Stimulated activated CD4-positive, alpha-beta T cell treated with anti-CD3 and anti-CD28 coated beads, Interleukin-15, amount 100 ng/mL, for 24 hours (primary cell): ENCODE results near the gene RAVER2.
"Not testable (repeated sequence)": the region's sequence is repeated elsewhere in the genome, so short reads cannot be mapped to it uniquely, and the experiment has no call there.

ENCODE experiments used
- DNase-seq: peaks from one replicate; pipeline ENCODE4 v3.0.0-alpha.2; 2020

RAVER2 gene

DNA sequence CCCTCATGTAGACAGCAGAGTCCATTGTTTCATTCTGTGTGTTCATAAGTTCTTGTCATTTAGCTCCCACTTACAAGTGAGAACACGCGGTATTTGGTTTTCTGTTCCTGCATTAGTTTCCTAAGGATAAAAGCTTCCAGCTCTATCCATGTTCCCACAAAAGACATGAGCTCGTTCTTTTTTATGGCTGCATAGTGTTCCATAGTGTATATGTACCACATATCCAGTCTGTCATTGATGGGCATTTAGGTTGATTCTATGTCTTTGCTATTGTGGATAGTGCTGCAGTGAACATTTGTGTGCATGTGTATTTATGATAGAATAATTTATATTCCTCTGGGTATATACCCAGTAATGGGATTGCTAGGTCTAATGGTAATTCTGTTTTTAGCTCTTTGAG, 75.7 kb downstream of the RAVER2 start:
- not testable (repeated sequence) for DNase-seq

DNA sequence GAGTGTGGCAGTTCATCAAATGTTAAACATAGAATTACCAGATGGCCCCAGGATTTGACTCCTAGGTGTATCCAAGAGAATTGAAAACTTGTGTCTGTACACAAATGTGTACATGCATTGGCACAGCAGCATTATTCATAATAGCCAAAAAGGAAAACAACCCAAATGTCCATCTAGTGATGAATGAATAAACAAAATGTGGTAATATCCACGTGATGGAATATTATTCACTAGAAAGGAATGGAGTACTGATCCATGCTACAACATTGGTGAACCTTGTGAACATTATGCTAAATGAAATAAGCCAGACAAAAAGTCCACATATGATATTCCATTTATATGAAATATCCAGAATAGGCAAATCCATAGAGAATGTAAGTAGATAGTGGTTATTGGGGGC, 77.7 kb downstream of the RAVER2 start:
- no peak for DNase-seq

DNA sequence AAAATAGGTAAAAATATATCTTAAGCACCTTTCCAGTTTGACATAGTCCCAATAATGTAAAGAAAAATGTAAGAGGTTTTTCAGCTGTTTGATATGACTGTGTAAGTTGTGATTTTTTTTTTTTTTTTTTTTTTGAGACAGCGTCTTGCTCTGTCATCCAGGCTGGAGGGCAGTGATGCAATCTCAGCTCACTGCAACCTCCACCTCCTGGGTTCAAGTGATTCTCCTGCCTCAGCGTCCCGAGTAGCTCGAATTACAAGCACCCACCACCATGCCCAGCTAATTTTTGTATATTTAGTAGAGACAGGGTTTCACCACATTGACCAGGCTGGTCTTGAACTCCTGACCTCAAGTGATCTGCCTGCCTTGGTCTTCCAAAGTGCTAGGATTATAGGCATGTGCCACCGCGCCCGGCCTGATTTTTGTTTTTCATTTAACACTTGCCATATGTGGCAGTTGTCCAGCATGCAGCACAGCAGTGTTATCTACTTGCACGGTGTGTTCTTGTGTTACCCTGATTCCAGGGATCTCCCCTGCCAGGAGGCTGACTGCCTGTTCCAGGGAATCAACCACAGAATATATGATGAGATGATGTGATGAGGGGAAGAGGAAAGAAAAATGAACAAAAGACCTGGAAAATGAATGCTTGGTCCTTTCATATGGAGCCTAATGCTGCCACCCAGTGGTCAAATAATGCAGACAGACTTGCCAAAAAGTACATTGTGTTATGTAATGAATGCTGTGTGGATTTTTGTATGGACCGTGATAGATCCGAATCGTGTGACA, 79.0 kb downstream of the RAVER2 start:
- peak; percentile 69 for DNase-seq

DNA sequence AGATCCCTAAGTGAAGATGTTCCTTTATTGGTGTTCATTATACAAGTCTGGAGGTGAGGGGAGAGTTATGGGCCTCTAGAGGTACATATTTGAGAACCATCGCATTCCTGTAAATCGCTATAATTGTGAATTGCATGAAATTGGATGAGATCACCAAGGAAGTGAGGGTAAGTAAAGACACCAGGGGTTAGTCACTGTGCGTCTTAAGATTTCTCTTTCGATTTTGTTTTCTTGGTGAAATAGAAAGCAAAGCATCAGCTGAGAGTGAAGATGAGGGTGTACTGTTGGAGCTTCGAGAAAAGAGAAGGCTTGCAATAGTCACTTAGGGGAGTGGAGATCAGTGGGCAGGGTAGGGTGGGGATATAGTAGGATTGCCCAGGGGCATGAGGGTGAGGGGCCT, 82.1 kb downstream of the RAVER2 start:
- no peak for DNase-seq

DNA sequence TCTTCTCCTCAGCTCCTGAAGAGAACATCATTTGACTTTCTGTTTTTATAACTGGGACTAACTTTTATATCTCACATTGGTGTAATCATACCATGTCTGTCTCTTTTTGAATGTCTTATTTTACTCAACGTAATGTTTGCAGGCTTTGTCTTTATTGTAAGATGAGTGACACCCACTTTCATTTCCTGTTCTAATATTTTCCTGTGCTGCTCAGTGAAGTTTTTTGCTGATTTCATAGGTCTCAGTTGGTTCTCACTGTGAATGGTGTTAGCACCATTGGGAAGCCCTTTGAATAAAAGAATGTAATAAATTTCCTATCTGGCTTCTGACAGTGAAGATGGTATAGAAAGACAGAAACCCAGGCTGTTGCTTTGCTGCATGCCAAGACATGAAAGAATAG, 84.0 kb downstream of the RAVER2 start:
- DNase-seq: no peak

DNA sequence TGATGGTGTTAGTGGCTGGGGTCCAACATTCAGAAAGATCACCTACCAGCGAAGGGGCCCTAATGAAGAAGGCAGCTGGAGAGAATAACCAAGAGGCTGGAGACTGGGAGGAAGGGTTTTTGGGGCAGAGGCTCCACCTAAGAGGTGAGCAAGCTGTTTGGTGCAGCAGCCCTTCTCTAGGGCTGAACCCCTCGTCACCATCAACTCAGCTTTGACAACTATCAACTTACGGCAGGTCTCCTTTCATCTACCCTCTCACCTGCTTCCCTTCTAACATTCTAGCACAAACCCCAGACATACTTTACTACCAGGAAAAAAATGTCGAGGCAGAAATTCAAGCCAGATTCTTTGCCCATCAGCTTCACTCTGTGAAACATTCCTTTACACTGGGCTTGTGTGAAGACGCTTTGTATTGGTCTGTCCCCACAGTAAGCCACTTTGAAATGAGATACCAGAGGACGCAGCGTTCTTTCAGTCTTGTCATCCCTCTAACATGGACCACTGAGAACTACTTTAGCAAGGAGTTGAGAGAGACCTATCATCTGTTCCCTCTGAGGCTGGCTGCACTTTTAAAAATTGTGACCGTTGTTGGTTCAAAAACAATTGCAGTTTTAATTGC, 84.6 kb downstream of the RAVER2 start:
- no peak for DNase-seq

DNA sequence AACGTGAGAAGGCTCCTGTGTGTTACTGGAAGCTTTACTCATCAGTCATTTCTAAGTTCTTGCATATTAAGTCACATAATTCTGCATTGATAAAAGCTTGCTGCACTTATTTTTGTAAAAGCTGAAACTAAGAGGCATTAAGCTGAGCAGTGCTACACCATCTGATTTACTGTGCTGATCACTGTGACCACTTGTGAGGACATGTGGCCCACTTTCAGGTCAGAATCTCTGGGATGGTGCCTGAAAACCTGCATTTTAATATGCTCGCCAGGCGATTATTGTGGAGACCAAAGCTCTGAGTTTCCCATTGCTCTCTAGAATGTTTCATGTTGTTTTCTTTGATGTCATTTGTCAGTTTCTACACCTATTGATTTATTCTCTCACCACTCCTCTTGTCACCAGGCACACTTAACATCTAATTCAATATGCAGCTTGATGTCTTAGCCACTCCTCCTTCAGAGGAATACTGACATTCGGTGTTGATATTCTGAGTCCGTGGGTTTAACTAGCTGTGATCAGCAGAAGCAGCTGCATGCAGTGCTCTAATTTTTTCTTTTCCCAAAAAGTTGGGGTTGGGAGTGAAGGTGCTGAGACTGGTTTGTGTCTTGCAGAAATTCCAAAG, 85.3 kb downstream of the RAVER2 start:
- DNase-seq: no peak

DNA sequence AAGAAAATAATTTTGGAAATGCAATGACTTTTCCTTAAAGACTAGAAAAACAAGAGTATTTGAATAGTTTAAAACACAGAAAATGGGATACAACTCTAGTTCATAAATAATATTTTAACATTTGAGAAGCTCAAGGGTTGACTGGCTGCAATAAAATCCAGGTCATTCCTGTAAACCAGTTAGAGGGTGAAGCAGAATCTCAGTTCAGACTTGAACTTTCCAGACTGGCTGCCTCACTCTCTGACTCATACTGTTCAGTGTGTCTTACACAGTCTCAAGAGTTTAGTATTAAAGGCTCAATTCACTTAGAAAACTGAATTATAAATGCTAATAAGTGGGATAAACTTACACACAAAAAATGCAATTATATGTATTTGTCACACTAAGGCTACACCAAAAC, 89.9 kb downstream of the RAVER2 start:
- DNase-seq: no peak

DNA sequence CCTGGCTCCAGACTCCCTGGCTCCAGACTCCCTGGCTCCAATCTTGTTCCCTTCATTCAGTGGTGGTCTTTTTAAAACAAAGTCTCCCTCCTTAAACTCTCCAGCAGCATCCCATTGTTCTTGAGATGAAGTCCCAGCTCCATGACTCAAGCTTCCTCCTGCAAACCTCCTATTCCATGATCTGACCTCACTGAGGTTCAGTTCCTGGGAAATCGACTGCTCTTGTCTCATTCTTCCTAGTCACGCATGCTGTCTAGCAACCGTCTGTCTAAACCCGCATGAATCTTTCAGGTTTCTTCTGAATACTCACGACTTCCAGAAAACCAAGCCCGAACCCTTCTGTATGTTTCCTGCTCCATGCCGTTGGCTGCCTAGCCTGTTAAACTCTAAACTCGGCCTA, 91.9 kb downstream of the RAVER2 start:
- DNase-seq: no peak

DNA sequence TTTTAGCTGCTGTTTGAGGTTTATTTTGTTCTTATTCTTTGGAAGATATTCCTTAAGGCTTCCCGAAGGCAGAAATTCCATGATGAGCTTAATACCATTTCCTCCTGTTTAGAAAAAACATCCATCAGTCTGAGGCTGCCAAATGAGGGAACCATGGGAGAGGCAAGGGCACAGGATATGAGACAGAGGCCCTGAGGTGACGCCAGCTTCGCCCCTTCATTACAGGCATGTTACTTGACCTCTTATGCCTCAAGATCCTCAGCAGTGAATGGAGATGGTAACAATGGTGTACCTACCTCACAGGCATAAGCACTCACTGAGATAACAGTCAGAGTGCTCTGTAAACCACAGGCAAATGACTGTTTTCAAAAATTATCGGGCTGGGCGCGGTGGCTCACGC, 93.6 kb downstream of the RAVER2 start:
- DNase-seq: no peak

DNA sequence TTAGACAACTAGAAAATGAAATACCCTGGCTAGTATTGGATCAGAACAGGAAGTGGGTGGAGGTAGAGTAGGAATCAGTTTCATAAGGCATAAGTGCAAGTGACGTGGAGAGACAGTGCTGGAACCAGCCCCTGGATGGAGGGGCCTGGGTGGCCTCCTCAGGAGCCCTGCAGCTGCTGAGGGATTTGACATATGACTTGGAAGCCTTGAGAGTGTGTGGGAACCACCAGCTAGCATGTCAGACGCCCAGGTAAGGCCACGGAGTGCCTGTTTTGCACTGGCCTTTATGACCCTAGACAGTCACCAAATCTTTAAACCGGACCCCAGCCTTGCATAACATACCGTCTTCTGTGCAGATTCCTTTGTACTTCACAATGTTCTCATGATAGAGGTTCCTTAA, 94.4 kb downstream of the RAVER2 start:
- no peak for DNase-seq

DNA sequence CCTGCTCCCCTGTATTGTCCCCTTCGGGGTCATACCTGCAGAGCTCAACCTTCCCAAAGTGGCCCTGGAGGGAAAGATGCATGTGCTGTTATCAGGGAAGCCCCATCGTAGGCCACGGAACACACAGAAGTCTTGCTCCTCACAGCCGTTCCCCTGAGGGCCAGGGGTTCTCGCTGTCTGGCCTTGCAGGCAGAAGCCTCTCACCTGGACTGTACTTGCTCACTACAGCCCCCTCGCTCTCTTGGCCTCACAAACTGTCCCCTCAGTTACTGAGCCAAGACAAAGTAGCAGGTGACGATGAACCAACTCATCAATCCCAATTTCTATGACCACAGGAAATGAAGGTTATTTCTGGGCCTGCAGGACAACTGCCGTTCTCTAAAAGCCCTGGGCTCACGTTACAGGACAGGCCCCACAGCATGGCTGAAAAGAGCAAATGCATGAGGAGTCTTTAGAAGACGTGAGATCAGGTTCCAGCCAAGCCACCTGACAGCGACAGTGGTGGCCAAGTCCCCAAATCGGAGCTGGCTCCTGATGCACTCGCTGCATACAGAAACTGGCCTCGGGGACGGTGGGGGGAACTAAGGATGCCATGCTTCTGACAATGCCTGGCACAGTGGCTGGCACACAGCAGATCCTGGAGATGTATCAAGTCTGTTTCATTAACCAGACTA, 95.0 kb downstream of the RAVER2 start:
- DNase-seq: no peak

DNA sequence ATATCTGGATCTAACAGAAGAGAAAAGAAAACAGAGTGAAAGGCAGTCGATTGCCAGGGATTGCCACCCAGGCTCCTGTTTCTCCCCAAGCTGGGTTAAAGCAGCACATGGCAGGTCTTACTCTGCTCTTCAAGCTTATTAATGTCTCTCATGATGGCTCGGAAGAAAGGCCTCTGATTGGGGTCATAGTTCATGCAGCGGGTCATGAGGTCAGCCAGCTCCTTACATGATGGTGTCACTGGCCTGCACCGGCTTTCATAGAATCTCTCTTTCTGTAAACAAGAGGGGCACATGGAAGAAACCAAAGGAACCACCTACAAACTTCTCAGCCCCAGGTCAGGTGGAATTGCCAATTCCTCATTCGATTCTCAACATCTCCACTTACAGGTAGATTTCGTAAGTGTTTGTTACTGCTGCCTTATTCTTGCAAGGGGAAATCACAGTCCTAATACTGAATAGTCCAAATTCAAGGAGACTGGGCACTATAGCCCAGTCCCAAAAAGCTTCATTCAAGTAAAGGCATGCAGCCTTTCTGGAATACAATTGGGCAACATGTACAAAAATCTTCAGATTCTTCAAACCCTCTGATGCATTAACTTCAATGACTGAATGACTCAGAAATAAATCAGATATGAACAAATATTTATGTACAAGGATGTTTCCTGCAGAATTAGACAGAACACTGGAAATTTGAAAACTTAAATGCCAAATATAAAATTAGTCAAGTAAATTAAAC, 96.6 kb downstream of the RAVER2 start:
- DNase-seq: no peak

DNA sequence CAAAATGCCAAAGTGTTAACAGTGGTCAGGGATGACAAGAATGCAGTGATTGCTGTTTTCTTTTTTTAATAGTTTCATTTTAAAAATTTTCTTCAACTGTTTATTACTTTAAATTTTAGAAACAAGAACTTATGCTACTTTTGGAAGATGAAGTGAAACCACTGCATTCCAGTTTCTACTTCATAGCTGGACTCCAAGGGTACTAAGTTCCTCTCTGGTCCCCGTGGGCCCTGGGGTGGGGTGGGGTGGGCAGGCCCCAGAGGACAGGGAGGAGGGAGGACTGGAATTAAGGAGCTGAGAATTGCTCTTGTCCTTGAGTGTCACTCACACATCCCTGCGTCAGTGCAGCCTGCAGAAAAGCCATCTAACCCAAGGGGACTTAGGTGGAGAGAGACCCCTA, 97.3 kb downstream of the RAVER2 start:
- DNase-seq: no peak

DNA sequence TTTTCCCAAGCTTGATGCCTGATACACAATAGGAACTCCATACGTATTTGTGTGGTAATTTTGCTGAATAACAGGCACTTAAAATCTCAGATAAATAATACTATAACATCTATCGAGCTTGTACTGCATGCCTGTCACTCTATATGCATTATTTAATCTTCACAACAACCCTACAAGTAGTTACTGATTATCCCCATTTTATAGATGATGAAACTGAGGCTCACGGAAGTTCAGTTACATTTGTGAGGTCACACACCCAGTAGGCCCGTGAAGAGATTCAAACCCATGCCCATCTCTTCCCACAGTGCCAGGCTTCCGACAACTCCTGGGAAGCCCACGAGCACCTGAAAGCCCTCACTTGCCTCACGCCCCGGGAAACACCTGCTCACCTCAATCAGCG, 98.8 kb downstream of the RAVER2 start:
- DNase-seq: no peak

DNA sequence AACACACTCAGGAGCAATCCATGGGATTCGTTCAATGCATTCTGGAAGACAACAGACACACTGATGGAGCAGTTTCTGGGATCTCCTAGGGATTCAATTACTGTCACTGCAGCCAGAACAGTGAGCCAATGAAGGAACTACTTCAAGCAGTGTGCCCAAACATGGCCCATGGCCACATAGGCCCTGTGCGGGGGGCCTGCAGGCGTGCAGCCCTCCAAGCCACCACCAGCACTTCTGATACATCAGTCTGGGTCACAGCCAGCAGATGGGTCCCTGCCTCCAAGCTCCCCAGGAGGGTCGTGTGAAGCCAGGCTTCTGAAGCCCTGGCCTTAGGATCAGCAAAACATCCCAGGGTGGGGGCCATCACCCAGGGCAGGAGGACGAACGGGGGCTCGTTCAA, 99.3 kb downstream of the RAVER2 start:
- no peak for DNase-seq

DNA sequence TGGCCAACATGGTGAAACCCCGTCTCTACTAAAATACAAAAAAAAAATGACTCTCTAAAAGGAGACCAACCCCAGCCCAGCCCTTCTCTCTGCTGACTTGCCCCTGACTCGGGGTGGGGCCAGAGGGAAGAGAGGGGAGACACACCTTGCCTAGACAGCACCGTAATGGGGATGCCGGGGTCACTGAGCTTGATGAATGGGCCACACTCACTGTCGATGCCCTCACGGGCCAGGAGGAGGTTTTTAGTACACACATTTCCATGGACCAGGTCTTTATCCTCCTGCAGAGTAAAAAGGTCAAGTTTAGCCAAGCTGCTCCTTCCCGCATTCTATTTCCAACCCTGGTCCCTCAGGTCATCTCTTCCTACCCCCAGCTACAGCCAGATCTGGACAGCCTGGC, 99.7 kb downstream of the RAVER2 start:
- no peak for DNase-seq

DNA sequence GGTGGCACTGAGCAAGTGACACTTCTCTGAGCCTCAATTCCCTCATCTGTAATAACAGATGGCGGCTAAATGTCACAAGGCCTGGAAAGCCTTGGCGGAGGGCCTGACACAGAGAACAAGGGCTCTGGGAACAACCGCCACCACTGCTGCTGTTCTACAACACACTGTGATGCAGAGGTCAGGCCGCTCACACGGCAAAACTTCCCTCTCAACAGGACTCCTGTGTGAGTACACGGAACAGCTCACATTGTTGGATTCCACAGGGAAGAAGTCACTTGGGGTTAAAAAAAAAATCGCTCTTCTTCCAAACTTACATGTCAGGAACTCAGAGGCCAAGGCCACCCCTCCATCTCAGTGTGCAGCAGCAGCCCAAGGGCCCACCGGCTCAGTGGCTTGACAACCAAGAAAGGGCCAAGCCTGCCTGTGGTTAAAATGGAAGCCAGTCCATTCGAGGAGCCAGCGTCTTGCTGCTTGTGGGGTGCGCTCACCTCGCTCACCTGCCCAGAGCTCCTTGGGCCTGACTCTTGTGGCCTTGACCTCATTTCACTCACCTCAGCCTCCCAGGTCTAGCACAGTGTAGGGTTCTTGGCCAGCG, 101.1 kb downstream of the RAVER2 start:
- DNase-seq: no peak

DNA sequence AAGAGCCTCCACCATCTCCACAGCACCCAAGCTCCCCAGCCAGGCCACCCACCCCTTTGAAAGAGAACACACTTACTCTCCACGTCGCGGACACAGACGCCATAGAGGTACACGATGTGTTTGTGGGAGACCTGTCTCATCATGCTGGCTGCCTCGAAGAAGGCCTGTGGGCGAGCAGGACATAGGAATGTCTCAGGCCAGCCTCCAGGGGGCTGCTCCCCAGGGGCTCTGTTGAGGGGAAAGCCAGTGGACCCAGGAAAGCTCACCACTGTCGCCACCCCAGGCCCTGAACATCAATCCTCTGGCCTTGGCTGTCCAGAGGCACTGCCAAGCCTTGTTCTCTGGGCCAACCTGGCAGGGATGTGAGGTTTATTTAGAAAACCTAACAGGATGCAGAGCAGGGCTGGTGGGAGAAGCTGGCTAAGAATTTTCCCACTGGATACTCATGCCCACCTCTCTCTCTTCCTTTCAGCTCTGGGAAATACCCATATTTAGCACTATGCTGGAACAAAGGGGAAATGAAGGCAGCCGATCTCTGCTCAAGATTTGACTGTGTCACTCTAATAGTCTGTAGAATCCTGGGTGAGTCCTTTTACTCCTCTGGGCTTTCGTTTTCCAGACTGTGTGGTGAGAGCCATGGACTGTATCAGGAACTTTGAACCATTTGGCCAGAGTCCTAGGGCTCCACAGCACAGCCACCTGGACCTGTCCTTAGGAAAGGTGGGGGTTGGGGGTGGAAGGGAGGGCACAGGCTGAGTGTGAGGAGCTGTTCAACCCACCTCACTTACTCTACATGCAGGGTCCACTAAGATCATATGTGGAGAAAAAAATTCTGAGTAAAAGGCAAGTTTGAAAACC, 101.9 kb downstream of the RAVER2 start:
- no peak for DNase-seq

DNA sequence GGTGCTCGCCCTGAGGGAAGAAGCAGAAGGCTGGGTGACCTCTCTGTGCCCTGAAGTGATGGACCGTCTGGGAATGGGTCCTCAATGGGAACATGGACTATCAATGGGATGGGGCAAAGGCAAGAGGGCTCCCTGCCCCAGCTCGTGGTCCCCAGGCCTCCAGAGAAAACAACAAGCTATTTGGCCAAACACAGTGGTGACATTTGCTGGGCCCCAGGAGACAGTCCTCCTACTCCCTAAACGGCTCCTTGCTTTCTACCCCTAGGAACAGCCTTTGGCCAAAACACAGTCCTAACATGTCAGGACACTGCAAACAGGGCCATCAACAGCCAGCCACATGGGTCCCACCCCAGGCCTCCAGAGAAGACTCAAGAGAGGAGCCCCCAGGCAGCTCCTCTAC, 102.8 kb downstream of the RAVER2 start:
- no peak for DNase-seq

DNA sequence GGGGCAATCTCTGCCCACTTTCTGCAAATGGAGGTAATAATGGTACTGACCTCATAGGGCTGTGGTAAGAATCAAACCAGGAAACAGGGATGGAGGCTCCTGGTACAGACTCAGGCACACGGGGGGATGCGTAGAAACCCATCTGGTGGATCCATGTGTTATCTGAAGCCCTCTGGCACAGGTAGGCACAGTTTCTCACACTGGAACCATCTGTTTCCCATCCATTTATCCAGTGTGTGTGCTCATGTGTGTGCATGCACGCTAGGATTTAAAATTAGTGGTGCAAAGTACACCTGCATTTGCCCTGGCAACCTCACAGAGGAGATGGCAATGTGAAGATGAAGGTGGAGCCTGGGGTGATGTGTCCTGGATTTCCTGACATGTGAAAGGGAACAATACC, 103.3 kb downstream of the RAVER2 start:
- no peak for DNase-seq

DNA sequence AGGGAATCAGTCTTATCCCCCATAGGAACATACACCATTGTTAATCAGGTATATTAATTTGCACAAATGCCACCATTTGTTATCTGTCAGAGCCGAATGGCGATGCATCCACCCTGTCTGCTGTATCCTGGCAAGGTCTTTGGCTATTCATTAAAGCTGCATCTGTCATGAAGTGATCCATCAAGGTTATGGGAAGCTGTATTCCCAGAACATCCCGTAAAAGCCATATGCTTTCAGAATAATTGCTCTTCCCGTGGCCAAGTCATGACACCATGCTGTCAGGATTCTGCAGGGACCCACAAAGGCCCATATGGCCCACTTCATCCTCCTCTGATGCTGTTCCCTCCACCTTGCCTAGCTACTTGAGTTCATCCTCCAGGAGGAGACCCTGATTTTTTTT, 103.9 kb downstream of the RAVER2 start:
- DNase-seq: no peak
